ENCODE data around the gene SLC8A3. TPM values are rescaled to one million over a fixed set of nuclear protein-coding genes. Genes with fewer than 3 reads are reported as not detected.

The SLC8A3 gene
- polyA plus RNA-seq, 1 of the 3 experiments (the other 2 are of a cell fraction) = 0.26 TPM

DNA sequence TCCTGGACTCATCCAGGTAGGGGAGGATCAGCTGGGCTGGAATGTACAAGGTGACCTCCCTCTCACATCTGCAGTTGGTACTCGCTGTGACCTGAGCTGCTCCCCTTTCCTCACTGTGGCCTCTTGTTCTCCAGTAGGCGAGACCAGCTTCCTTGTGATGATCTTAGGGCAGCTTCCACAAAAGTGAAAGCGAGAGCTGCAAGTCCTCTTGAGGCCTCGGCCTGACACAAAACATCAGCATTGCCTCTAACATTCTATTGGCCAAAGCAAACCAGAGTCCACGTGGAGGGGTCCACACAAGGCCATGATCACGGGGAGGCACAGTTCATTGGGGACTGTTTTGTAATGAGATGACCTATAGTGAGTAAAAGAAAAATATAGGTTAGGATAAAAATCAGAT is 182.1 kb downstream of the SLC8A3 start:
- Histone ChIP-seq H3K4me1 (ENCODE audit: control insufficient read depth in 1 of 2, insufficient read depth in 2 of 2, low read depth in 1 of 2, low read length in 1 of 2) (peaks cover 0 to 14% of the 10 kb centered on the region in 2 experiments; a peak in 1 of 4 replicates), H3K36me3 (replicated peaks in 1 of 2; ENCODE audit: control insufficient read depth in 1 of 2, insufficient read depth in 2 of 2, low read length in 1 of 2) (no peaks in the 10 kb centered on the region), H3K4me2 (no peak overlapping the region), H3F3A (replicated peaks; ENCODE audit: insufficient read depth) (no peaks in the 10 kb centered on the region), H3K27me3 (ENCODE audit: insufficient read depth) (no peaks in the 10 kb centered on the region), H2AFZ (ENCODE audit: low read depth) (no peak overlapping the region), H3K79me2 (ENCODE audit: insufficient read depth) (no peaks in the 10 kb centered on the region), H3K9me3 (no peaks in the 10 kb centered on the region), H3K27ac (ENCODE audit: low read depth in 2 of 2, low read length in 1 of 2) (no peak overlapping the region), H4K20me1 (ENCODE audit: insufficient read depth) (no peaks in the 10 kb centered on the region), H3K9me2 (no peaks in the 10 kb centered on the region), H3K9ac (no peak overlapping the region), H3K4me3 (ENCODE audit: low read depth in 2 of 2, low read length in 1 of 2) (no peak overlapping the region)
- 28% methylated on average over 6 of the region's 6 CpGs for WGBS (ENCODE audit: low lambda C conversion rate)
- no peak for DNase-seq
- TF ChIP-seq, protein P1, sequence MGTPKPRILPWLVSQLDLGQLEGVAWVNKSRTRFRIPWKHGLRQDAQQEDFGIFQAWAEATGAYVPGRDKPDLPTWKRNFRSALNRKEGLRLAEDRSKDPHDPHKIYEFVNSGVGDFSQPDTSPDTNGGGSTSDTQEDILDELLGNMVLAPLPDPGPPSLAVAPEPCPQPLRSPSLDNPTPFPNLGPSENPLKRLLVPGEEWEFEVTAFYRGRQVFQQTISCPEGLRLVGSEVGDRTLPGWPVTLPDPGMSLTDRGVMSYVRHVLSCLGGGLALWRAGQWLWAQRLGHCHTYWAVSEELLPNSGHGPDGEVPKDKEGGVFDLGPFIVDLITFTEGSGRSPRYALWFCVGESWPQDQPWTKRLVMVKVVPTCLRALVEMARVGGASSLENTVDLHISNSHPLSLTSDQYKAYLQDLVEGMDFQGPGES (IDR thresholded peaks at IDR 0.05; ENCODE audit: low read depth, low read length) = no peak
- TF ChIP-seq, protein P2, sequence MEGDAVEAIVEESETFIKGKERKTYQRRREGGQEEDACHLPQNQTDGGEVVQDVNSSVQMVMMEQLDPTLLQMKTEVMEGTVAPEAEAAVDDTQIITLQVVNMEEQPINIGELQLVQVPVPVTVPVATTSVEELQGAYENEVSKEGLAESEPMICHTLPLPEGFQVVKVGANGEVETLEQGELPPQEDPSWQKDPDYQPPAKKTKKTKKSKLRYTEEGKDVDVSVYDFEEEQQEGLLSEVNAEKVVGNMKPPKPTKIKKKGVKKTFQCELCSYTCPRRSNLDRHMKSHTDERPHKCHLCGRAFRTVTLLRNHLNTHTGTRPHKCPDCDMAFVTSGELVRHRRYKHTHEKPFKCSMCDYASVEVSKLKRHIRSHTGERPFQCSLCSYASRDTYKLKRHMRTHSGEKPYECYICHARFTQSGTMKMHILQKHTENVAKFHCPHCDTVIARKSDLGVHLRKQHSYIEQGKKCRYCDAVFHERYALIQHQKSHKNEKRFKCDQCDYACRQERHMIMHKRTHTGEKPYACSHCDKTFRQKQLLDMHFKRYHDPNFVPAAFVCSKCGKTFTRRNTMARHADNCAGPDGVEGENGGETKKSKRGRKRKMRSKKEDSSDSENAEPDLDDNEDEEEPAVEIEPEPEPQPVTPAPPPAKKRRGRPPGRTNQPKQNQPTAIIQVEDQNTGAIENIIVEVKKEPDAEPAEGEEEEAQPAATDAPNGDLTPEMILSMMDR (IDR thresholded peaks at IDR 0.05) = no peak
- TF ChIP-seq GATA2 (CRISPR knock-in tag; IDR thresholded peaks at IDR 0.05) (no peak), RCOR1 (IDR thresholded peaks at IDR 0.05; ENCODE audit: low read length) (no peak), ELF1 (IDR thresholded peaks at IDR 0.05) (no peak), NRF1 (IDR thresholded peaks at IDR 0.05; ENCODE audit: low read depth, low read length) (no peak), SIN3A (IDR thresholded peaks at IDR 0.05; ENCODE audit: borderline replicate concordance, low read depth, low read length) (no peak), YY1 (IDR thresholded peaks at IDR 0.05; ENCODE audit: low read depth) (no peak), SMC3 (IDR thresholded peaks at IDR 0.05; ENCODE audit: low read depth, low read length) (no peak), RFX5 (IDR thresholded peaks at IDR 0.05; ENCODE audit: low read length) (no peak), TAF1 (IDR thresholded peaks at IDR 0.05; ENCODE audit: borderline replicate concordance, low read depth, low read length) (no peak), JUND (IDR thresholded peaks at IDR 0.05) (no peak), TEAD4 (IDR thresholded peaks at IDR 0.05; ENCODE audit: borderline replicate concordance, insufficient read depth) (no peak), RAD21 (IDR thresholded peaks at IDR 0.05; ENCODE audit: low read length) (no peak), NFIC (IDR thresholded peaks at IDR 0.05; ENCODE audit: borderline replicate concordance) (no peak), TCF12 (IDR thresholded peaks at IDR 0.05) (no peak)
- TF ChIP-seq, protein P3, sequence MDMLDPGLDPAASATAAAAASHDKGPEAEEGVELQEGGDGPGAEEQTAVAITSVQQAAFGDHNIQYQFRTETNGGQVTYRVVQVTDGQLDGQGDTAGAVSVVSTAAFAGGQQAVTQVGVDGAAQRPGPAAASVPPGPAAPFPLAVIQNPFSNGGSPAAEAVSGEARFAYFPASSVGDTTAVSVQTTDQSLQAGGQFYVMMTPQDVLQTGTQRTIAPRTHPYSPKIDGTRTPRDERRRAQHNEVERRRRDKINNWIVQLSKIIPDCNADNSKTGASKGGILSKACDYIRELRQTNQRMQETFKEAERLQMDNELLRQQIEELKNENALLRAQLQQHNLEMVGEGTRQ (IDR thresholded peaks at IDR 0.05; ENCODE audit: borderline replicate concordance, low read depth, low read length) = no peak
- TF ChIP-seq, protein P4, sequence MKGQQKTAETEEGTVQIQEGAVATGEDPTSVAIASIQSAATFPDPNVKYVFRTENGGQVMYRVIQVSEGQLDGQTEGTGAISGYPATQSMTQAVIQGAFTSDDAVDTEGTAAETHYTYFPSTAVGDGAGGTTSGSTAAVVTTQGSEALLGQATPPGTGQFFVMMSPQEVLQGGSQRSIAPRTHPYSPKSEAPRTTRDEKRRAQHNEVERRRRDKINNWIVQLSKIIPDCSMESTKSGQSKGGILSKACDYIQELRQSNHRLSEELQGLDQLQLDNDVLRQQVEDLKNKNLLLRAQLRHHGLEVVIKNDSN (IDR thresholded peaks at IDR 0.05; ENCODE audit: borderline replicate concordance, low read depth) = no peak
- TF ChIP-seq, protein P5, sequence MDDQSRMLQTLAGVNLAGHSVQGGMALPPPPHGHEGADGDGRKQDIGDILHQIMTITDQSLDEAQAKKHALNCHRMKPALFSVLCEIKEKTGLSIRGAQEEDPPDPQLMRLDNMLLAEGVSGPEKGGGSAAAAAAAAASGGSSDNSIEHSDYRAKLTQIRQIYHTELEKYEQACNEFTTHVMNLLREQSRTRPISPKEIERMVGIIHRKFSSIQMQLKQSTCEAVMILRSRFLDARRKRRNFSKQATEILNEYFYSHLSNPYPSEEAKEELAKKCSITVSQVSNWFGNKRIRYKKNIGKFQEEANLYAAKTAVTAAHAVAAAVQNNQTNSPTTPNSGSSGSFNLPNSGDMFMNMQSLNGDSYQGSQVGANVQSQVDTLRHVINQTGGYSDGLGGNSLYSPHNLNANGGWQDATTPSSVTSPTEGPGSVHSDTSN (IDR thresholded peaks at IDR 0.05) = no peak
- ChIA-PET CTCF (interaction anchor here (3.3 to 4.3 kb wide), 2 partner anchors 21 to 128 kb away, joined by 16 to 18 read pairs; partner anchors contain the start of gene SMOC1), POLR2A (no interaction called here)

Data from SK-N-SH (cell line).